ENCODE results near the gene LITAFD.

LITAFD gene

GRCh38 chr16:8849411-8850011, 32.6 kb upstream of the LITAFD start:
- H3K9ac ChIP-seq (ENCODE audit: low read depth, low read length), result no peak overlapping the region
- H3K36me3 ChIP-seq (ENCODE audit: control insufficient read depth, insufficient read depth, low read length), result peaks cover 46% of the 10 kb centered on the region
- no peaks in the 10 kb centered on the region for H3K27me3 ChIP-seq (ENCODE audit: control insufficient read depth, insufficient read depth, low read length)
- no peaks in the 10 kb centered on the region for H3K9me3 ChIP-seq (ENCODE audit: control insufficient read depth, insufficient read depth, low read length)
- H3K4me3 ChIP-seq (ENCODE audit: low read depth, low read length), result no peak overlapping the region
- H3K4me1 ChIP-seq (ENCODE audit: control insufficient read depth, insufficient read depth, low read length), result peaks cover 9% of the 10 kb centered on the region

- no peak overlapping the region for H3K4me3 ChIP-seq (ENCODE audit: low read depth, low read length)
- no peaks in the 10 kb centered on the region for H3K9me3 ChIP-seq (ENCODE audit: control insufficient read depth, insufficient read depth, low read length)
- peaks cover 51% of the 10 kb centered on the region for H3K36me3 ChIP-seq (ENCODE audit: control insufficient read depth, insufficient read depth, low read length)
- H3K4me1 ChIP-seq (ENCODE audit: control insufficient read depth, insufficient read depth, low read length), result peaks cover 9% of the 10 kb centered on the region
- no peak overlapping the region for H3K9ac ChIP-seq (ENCODE audit: low read depth, low read length)
- H3K27me3 ChIP-seq (ENCODE audit: control insufficient read depth, insufficient read depth, low read length), result no peaks in the 10 kb centered on the region
Measured at GRCh38 chr16:8850279-8850885, 31.8 kb upstream of the LITAFD start.

DNA sequence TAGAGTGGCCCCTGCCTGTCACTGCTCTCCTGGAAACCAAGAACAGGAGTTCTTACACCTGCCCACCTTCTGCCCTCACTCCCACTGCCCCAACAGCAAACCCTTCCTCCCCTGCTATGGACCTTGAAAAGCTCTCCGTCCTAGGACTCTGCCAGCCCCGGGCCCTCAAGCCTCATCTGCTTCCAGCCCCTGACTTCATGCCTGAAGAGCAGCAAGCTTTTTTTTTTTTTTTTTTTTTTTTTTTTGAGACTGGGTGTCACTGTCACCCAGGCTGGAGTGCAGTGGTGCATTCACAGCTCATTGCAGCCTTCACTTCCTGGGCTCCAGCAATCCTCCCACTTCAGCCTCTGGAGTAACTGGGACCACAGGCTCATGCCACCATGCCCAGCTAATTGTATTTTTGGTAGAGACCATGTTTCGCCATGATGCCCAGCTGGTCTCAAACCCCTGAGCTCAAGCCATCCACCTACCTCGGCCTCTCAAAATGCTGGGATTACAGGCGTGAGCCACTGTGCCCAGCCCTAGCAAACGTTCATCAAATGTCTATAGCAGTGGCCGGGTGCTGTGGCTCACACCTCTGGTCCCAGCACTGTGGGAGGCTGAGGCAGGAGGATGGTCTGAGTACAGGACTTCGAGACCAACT, 30.3 kb upstream of the LITAFD start:
- H3K36me3 ChIP-seq (ENCODE audit: control insufficient read depth, insufficient read depth, low read length), result peaks cover 63% of the 10 kb centered on the region
- H3K9me3 ChIP-seq (ENCODE audit: control insufficient read depth, insufficient read depth, low read length), result no peaks in the 10 kb centered on the region
- H3K9ac ChIP-seq (ENCODE audit: low read depth, low read length), result no peak overlapping the region
- H3K4me3 ChIP-seq (ENCODE audit: low read depth, low read length), result no peak overlapping the region
- H3K4me1 ChIP-seq (ENCODE audit: control insufficient read depth, insufficient read depth, low read length), result peaks cover 9% of the 10 kb centered on the region
- H3K27me3 ChIP-seq (ENCODE audit: control insufficient read depth, insufficient read depth, low read length), result no peaks in the 10 kb centered on the region

DNA sequence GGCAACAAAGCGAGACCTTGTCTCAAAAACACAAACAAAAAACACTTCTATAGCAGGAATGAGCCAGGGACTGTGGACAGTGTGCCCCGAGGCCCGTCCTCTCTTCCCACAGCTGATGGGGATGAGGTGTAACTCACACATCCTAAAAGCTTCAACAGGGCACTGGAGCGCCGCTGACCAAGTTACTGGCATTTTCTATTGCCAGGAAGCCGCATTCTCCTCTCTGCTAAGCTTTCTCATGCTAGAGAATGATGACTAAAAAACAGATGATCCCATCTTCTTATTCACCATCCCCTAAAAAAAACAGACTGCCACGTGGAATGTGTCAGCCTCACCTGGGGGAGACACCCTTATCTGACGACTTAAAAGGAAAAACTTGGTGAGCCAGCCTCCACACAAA, 29.6 kb upstream of the LITAFD start:
- Histone ChIP-seq H3K9me3 (ENCODE audit: control insufficient read depth, insufficient read depth, low read length) (no peaks in the 10 kb centered on the region), H3K4me1 (ENCODE audit: control insufficient read depth, insufficient read depth, low read length) (peaks cover 7% of the 10 kb centered on the region), H3K9ac (ENCODE audit: low read depth, low read length) (no peak overlapping the region), H3K27me3 (ENCODE audit: control insufficient read depth, insufficient read depth, low read length) (no peaks in the 10 kb centered on the region), H3K4me3 (ENCODE audit: low read depth, low read length) (no peak overlapping the region), H3K36me3 (ENCODE audit: control insufficient read depth, insufficient read depth, low read length) (peaks cover 62% of the 10 kb centered on the region)

DNA sequence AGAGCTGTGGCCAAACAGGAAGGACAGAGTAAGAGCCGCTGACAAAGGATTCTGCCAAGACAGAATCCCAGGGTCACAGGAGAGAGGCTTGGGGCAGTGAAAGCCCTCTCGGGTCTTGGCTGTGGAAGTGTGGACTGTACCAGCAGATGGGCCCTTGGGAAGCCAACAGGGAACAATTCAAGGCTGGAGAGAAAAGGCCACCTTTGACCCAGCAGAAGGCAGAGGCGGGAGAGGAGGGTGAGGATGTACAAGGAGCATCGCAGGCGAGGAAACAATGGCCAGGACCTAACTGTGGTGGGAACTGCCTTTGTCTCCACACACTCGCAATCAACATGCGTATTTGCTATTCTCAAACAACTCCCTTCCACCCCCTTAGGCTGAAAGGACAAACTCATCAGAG, 29.0 kb upstream of the LITAFD start:
- H3K36me3 ChIP-seq (ENCODE audit: control insufficient read depth, insufficient read depth, low read length), result peaks cover 61% of the 10 kb centered on the region
- H3K4me1 ChIP-seq (ENCODE audit: control insufficient read depth, insufficient read depth, low read length), result peaks cover 7% of the 10 kb centered on the region
- no peaks in the 10 kb centered on the region for H3K9me3 ChIP-seq (ENCODE audit: control insufficient read depth, insufficient read depth, low read length)
- no peaks in the 10 kb centered on the region for H3K27me3 ChIP-seq (ENCODE audit: control insufficient read depth, insufficient read depth, low read length)
- no peak overlapping the region for H3K9ac ChIP-seq (ENCODE audit: low read depth, low read length)
- H3K4me3 ChIP-seq (ENCODE audit: low read depth, low read length), result no peak overlapping the region

- H3K4me1 ChIP-seq (ENCODE audit: control insufficient read depth, insufficient read depth, low read length), result peaks cover 7% of the 10 kb centered on the region
- H3K9ac ChIP-seq (ENCODE audit: low read depth, low read length), result no peak overlapping the region
- H3K4me3 ChIP-seq (ENCODE audit: low read depth, low read length), result no peak overlapping the region
- no peaks in the 10 kb centered on the region for H3K27me3 ChIP-seq (ENCODE audit: control insufficient read depth, insufficient read depth, low read length)
- H3K9me3 ChIP-seq (ENCODE audit: control insufficient read depth, insufficient read depth, low read length), result no peaks in the 10 kb centered on the region
- peaks cover 62% of the 10 kb centered on the region for H3K36me3 ChIP-seq (ENCODE audit: control insufficient read depth, insufficient read depth, low read length)
Measured at GRCh38 chr16:8853611-8854010, 28.5 kb upstream of the LITAFD start.

- no peak overlapping the region for H3K4me3 ChIP-seq (ENCODE audit: low read depth, low read length)
- no peaks in the 10 kb centered on the region for H3K27me3 ChIP-seq (ENCODE audit: control insufficient read depth, insufficient read depth, low read length)
- peaks cover 7% of the 10 kb centered on the region for H3K4me1 ChIP-seq (ENCODE audit: control insufficient read depth, insufficient read depth, low read length)
- no peak overlapping the region for H3K9ac ChIP-seq (ENCODE audit: low read depth, low read length)
- no peaks in the 10 kb centered on the region for H3K9me3 ChIP-seq (ENCODE audit: control insufficient read depth, insufficient read depth, low read length)
- H3K36me3 ChIP-seq (ENCODE audit: control insufficient read depth, insufficient read depth, low read length), result peaks cover 64% of the 10 kb centered on the region
Measured at GRCh38 chr16:8854298-8854948, 27.7 kb upstream of the LITAFD start.

DNA sequence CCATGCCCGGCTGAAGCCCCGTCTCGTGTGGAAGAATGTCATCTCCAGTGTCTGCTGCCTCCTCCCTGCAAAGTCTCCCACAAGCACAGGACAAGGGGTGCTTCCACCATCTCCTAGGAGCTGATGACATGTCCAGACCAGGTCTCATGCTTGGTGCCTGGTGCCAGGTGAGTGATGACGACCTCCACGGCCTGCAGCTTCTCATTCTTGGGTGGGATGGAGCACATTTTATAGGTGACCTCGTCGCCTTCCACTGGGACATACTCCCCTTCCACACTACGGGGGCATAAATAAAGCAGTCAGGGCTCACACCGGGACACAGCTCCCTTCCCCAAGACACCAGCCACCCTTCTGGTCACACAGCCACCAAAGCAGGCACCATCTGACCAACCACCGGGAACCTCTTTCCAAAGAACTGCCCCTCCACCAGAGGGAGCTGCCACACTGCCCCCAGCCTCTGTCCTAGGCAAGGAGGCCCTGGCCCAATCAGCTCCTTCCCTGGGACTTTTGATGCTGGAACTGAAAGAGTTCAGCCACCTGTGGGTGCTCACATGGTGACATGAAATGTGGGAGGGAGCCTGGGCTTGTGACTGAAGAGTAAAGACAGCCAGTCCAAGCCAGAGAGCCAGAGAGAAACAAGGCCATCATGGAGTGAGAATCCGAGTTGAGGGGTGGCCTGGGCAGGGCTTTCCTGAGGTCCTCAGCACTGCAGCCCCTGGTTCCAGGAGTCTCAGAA, 26.9 kb upstream of the LITAFD start:
- H3K4me3 ChIP-seq (ENCODE audit: low read depth, low read length), result no peak overlapping the region
- H3K9ac ChIP-seq (ENCODE audit: low read depth, low read length), result no peak overlapping the region
- no peaks in the 10 kb centered on the region for H3K27me3 ChIP-seq (ENCODE audit: control insufficient read depth, insufficient read depth, low read length)
- H3K36me3 ChIP-seq (ENCODE audit: control insufficient read depth, insufficient read depth, low read length), result peaks cover 57% of the 10 kb centered on the region
- H3K4me1 ChIP-seq (ENCODE audit: control insufficient read depth, insufficient read depth, low read length), result peaks cover 7% of the 10 kb centered on the region
- no peaks in the 10 kb centered on the region for H3K9me3 ChIP-seq (ENCODE audit: control insufficient read depth, insufficient read depth, low read length)

DNA sequence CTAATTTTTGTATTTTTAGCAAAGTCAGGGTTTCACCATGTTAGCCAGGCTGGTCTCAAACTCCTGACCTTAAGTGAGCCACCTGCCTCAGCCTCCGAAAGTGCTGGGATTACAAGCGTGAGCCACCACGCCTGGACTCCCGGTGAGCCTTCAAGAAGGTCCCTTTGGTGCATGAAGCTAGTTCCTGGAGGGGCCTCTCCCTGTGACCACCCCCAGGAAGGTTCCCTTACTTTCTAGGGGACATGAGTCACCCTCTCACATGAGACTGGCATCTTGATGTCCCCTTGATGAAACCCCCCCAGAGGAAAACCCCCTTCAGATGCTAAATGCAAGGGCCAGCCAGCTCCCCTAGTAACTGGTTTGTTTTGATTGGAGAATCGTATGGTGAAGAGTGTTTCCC, 26.2 kb upstream of the LITAFD start:
- Histone ChIP-seq H3K4me1 (ENCODE audit: control insufficient read depth, insufficient read depth, low read length) (peaks cover 7% of the 10 kb centered on the region), H3K4me3 (ENCODE audit: low read depth, low read length) (no peak overlapping the region), H3K36me3 (ENCODE audit: control insufficient read depth, insufficient read depth, low read length) (peaks cover 52% of the 10 kb centered on the region), H3K9me3 (ENCODE audit: control insufficient read depth, insufficient read depth, low read length) (no peaks in the 10 kb centered on the region), H3K27me3 (ENCODE audit: control insufficient read depth, insufficient read depth, low read length) (no peaks in the 10 kb centered on the region), H3K9ac (ENCODE audit: low read depth, low read length) (no peak overlapping the region)

DNA sequence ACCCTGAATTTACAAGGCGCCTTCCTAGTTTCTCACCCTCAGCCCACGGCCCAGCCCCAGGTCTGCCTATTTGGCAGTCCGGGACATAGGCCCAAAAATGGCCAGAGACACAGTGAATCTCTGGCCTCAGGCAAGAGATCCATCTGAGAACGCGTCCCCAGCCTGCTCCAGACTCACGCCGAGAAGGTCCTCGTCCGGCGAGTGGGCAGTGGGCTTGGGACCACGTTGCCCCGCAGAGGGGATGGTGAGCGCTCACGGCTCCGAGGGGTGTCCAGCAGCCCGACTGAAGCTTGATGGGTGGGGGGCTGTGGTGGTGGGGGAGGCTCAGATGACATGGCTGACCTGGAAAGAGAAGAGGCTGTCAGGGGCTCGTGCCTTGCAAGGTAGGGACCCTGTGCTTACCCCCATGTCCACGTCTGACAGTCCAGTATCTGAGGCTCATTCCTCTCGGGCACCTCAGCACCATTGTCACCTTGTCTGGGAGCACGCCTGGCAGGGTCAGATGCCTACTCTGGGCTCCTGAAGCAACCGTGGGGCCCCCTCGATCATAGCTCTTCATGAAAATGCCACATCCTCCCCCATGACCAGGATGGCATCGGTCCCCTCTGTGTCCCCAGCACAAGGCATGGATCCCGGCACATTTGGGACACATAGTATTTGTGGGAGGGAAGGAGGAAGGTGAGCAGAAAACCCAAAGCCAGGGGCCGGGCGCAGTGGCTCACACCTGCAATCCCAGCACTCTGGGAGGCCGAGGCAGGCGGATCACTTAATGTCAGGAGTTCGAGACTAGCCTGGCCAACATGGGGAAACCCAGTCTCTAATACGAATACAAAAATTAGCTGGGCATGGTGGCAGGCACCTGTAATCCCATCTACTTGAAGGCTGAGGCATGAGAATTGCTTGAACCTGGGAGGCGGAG, 22.9 kb upstream of the LITAFD start:
- Histone ChIP-seq H3K4me3 (ENCODE audit: low read depth, low read length) (no peak overlapping the region), H3K27me3 (ENCODE audit: control insufficient read depth, insufficient read depth, low read length) (no peaks in the 10 kb centered on the region), H3K9me3 (ENCODE audit: control insufficient read depth, insufficient read depth, low read length) (no peaks in the 10 kb centered on the region), H3K9ac (ENCODE audit: low read depth, low read length) (no peak overlapping the region), H3K4me1 (ENCODE audit: control insufficient read depth, insufficient read depth, low read length) (peaks cover 6% of the 10 kb centered on the region), H3K36me3 (ENCODE audit: control insufficient read depth, insufficient read depth, low read length) (peaks cover 44% of the 10 kb centered on the region)

Measured in iPS-15b (cell line).